Stimulated activated CD4-positive, alpha-beta T cell treated with anti-CD3 and anti-CD28 coated beads, Interleukin-2, amount 100 ng/mL, for 4 hours (primary cell): ENCODE data around the gene KRTAP20-2.

ENCODE experiments used
- DNase-seq: peaks from one replicate; pipeline ENCODE4 v3.0.0-alpha.2; 2020; ENCODE audit warnings: low read depth

The KRTAP20-2 gene

GRCh38 chr21:30674312-30674711 is 39.3 kb downstream of the KRTAP20-2 start:
- DNase-seq: no peak

- no peak for DNase-seq
Measured at GRCh38 chr21:30676737-30677136, 41.7 kb downstream of the KRTAP20-2 start.

GRCh38 chr21:30680586-30680985 is 45.6 kb downstream of the KRTAP20-2 start:
- DNase-seq: no peak

GRCh38 chr21:30684506-30684905 is 49.5 kb downstream of the KRTAP20-2 start:
- no peak for DNase-seq
